DND-41 (cell line): ENCODE measurements around the gene TMIGD1.

Source experiments
- ATAC-seq: fragments of 200-7000 bp; cut with Tn5 transposase; 3 replicates; pipeline ENCODE4 v1.9.1; 2021; ENCODE audit warnings: low read depth; ENCODE audit not compliant: insufficient read depth
- DNase-seq: peaks from one replicate; pipeline ENCODE4 v3.0.0-alpha.2; 2020
- H2AFZ ChIP-seq: 2 replicates; pipeline ENCODE4 v1.6.0; 2012; ENCODE audit warnings: low read depth, low read length
- H3K27ac ChIP-seq: 2 replicates; pipeline ENCODE4 v1.5.1; 2012; ENCODE audit warnings: low read length, inconsistent platforms
- H3K27me3 ChIP-seq: fragments of 200-600 bp; sonication (generic); 2 replicates; pipeline ENCODE4 v1.6.0; 2012; ENCODE audit warnings: low read length, mild to moderate bottlenecking, inconsistent platforms; ENCODE audit not compliant: insufficient read depth, poor library complexity
- H3K36me3 ChIP-seq: 2 replicates; pipeline ENCODE4 v1.5.1; 2012; ENCODE audit warnings: low read length, inconsistent platforms; ENCODE audit not compliant: insufficient read depth
- H3K4me1 ChIP-seq: 2 replicates; pipeline ENCODE4 v1.5.1; 2012; ENCODE audit warnings: mild to moderate bottlenecking, low read length; ENCODE audit not compliant: insufficient read depth
- H3K4me2 ChIP-seq: 2 replicates; pipeline ENCODE4 v1.6.0; 2012; ENCODE audit warnings: mild to moderate bottlenecking, moderate library complexity, low read length, inconsistent platforms; ENCODE audit not compliant: insufficient read depth
- H3K4me3 ChIP-seq, 2 experiments: fragments of 200-600 bp in 1 of 2; shearing (Covaris generic) in 1 of 2; 2 replicates each; pipeline ENCODE4 v1.5.1; 2012 to 2016; ENCODE audit warnings: inconsistent platforms in 2 of 2, low read length in 2 of 2, mild to moderate bottlenecking in 2 of 2, low read depth in 1 of 2, moderate library complexity in 1 of 2
- H3K79me2 ChIP-seq: 2 replicates; pipeline ENCODE4 v1.6.0; 2012; ENCODE audit warnings: low read length, inconsistent platforms; ENCODE audit not compliant: insufficient read depth
- H3K9ac ChIP-seq: 2 replicates; pipeline ENCODE4 v1.6.0; 2012; ENCODE audit warnings: low read depth, mild to moderate bottlenecking, inconsistent platforms, low read length, moderate library complexity
- H3K9me3 ChIP-seq: 2 replicates; pipeline ENCODE4 v1.5.1; 2012; ENCODE audit warnings: low read length, moderate library complexity, mild to moderate bottlenecking, inconsistent platforms; ENCODE audit not compliant: insufficient read depth, severe bottlenecking
- H4K20me1 ChIP-seq: 2 replicates; pipeline ENCODE4 v1.6.0; 2012; ENCODE audit warnings: low read length; ENCODE audit not compliant: insufficient read depth
- CTCF ChIP-seq: IDR thresholded peaks from 2 replicates; pipeline ENCODE4 v1.5.1; 2012; ENCODE audit warnings: borderline replicate concordance, low read length, moderate library complexity, mild to moderate bottlenecking; ENCODE audit not compliant: poor library complexity, severe bottlenecking; ENCODE audit errors: extremely low read depth
- EZH2 ChIP-seq: IDR thresholded peaks from 3 replicates; pipeline ENCODE4 v1.6.1; 2012; ENCODE audit warnings: borderline replicate concordance, low read depth, mild to moderate bottlenecking, moderate library complexity, low read length, inconsistent platforms; ENCODE audit not compliant: severe bottlenecking

TMIGD1 gene

GRCh38 chr17:30369995-30370394 is 36.1 kb upstream of the TMIGD1 start:
- Histone ChIP-seq H3K4me3 (no peak overlapping the region), H3K4me1 (no peaks in the 10 kb centered on the region), H3K27me3 (peaks cover 12% of the 10 kb centered on the region), H4K20me1 (no peaks in the 10 kb centered on the region), H3K36me3 (no peaks in the 10 kb centered on the region), H2AFZ (no peak overlapping the region), H3K27ac (no peak overlapping the region), H3K9ac (no peak overlapping the region), H3K9me3 (no peaks in the 10 kb centered on the region), H3K4me2 (no peak overlapping the region), H3K79me2 (no peaks in the 10 kb centered on the region)
- DNase-seq: no peak
- no peak for ATAC-seq
- no peak for TF ChIP-seq EZH2
- no peak for TF ChIP-seq CTCF

GRCh38 chr17:30368912-30369720 is 35.3 kb upstream of the TMIGD1 start:
- Histone ChIP-seq H3K79me2 (no peaks in the 10 kb centered on the region), H3K4me1 (no peaks in the 10 kb centered on the region), H3K27me3 (peaks cover 12% of the 10 kb centered on the region), H3K4me2 (no peak overlapping the region), H3K36me3 (no peaks in the 10 kb centered on the region), H2AFZ (no peak overlapping the region), H3K27ac (no peak overlapping the region), H3K9me3 (no peaks in the 10 kb centered on the region), H4K20me1 (no peaks in the 10 kb centered on the region), H3K4me3 (no peak overlapping the region), H3K9ac (no peak overlapping the region)
- ATAC-seq: no peak
- no peak for DNase-seq
- no peak for TF ChIP-seq EZH2

GRCh38 chr17:30366536-30366935 is 32.7 kb upstream of the TMIGD1 start:
- ATAC-seq (no peak), DNase-seq (no peak)
- H3K79me2 ChIP-seq: no peaks in the 10 kb centered on the region
- H3K27me3 ChIP-seq: peaks cover 12% of the 10 kb centered on the region
- no peak overlapping the region for H3K4me3 ChIP-seq
- TF ChIP-seq CTCF (no peak), EZH2 (no peak)
- H3K36me3 ChIP-seq: no peaks in the 10 kb centered on the region
- peaks cover 9% of the 10 kb centered on the region for H3K4me1 ChIP-seq
- no peak overlapping the region for H3K27ac ChIP-seq
- no peaks in the 10 kb centered on the region for H4K20me1 ChIP-seq
- no peak overlapping the region for H2AFZ ChIP-seq
- peaks cover 10% of the 10 kb centered on the region for H3K9me3 ChIP-seq
- H3K9ac ChIP-seq: no peak overlapping the region
- no peak overlapping the region for H3K4me2 ChIP-seq

GRCh38 chr17:30363715-30364202 is 29.9 kb upstream of the TMIGD1 start:
- no peak overlapping the region for H3K4me3 ChIP-seq
- TF ChIP-seq CTCF (no peak), EZH2 (no peak)
- peaks cover 8% of the 10 kb centered on the region for H3K27me3 ChIP-seq
- H3K9ac ChIP-seq: no peak overlapping the region
- DNase-seq (peak; percentile 45), ATAC-seq (peak; percentile 79)
- H3K9me3 ChIP-seq: peaks cover 10% of the 10 kb centered on the region
- no peaks in the 10 kb centered on the region for H3K79me2 ChIP-seq
- H3K36me3 ChIP-seq: no peaks in the 10 kb centered on the region
- H3K4me1 ChIP-seq: peaks cover 9% of the 10 kb centered on the region
- H3K27ac ChIP-seq: no peak overlapping the region
- no peak overlapping the region for H3K4me2 ChIP-seq
- H2AFZ ChIP-seq: no peak overlapping the region
- no peaks in the 10 kb centered on the region for H4K20me1 ChIP-seq
